GM12892 (cell line): ENCODE data around the gene UGT1A6.

Experiments used
- POLR2A ChIP-seq: IDR thresholded peaks from 2 replicates; pipeline ENCODE4 v1.6.1; 2011; ENCODE audit warnings: low read depth, low read length, control low read depth
- POLR2AphosphoS5 ChIP-seq: IDR thresholded peaks from 2 replicates; pipeline ENCODE4 v1.6.1; 2011; ENCODE audit warnings: low read depth, low read length, control low read depth

DNA sequence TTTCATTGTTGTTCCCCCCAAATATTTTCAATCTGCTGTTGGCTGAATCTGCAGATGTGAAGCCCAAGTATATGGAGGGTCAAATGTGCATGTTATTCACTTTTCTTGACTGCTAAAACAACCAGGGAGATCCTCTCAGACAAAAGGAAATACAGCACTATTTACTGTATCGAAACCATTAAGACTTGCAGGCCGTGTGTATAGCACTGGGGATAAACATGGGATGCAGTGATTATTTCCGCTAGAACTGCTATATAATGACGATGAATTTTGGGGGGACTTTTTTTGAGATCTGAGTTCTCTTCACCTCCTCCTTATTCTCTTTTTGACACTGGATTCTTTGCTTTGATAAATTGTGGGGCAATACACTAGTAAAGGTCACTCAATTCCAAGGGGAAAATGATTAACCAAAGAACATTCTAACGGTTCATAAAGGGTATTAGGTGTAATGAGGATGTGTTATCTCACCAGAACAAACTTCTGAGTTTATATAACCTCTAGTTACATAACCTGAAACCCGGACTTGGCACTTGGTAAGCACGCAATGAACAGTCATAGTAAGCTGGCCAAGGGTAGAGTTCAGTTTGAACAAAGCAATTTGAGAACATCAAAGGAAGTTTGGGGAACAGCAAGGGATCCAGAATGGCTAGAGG lies 63.9 kb downstream of the UGT1A6 start:
- no peak for TF ChIP-seq POLR2A
- TF ChIP-seq POLR2AphosphoS5, result no peak
